Activated T-cell treated with anti-CD3 and anti-CD28 coated beads, Interleukin-2, amount 50 U/mL, for 4 hours (primary cell): ENCODE data around the gene TSPYL4. TPM values are rescaled to one million over a fixed set of nuclear protein-coding genes. Genes with fewer than 3 reads are reported as not detected.
"Not testable (repeated sequence)": the region's sequence is repeated elsewhere in the genome, so short reads cannot be mapped to it uniquely, and the experiment has no call there.

ENCODE experiments used
- ATAC-seq, 2 donors: fragments of 200-7000 bp; cut with Tn5 transposase; one replicate each; pipeline ENCODE4 v1.10.0; 2021
- DNase-seq: peaks from one replicate; pipeline ENCODE4 v3.0.0-alpha.2; 2020
- H3K27me3 Mint-ChIP-seq: one replicate; pipeline ENCODE4 v1.8.0; 2021; ENCODE audit warnings: low read depth, mixed read lengths
- H3K36me3 Mint-ChIP-seq: one replicate; pipeline ENCODE4 v1.8.0; 2022; ENCODE audit warnings: mixed read lengths; ENCODE audit not compliant: insufficient read depth
- H3K4me1 Mint-ChIP-seq: one replicate; pipeline ENCODE4 v1.8.0; 2021; ENCODE audit warnings: low read depth, mixed read lengths
- H3K4me3 Mint-ChIP-seq: one replicate; pipeline ENCODE4 v1.8.0; 2021; ENCODE audit warnings: mild to moderate bottlenecking, moderate library complexity, mixed read lengths
- H3K9me3 Mint-ChIP-seq: one replicate; pipeline ENCODE4 v1.8.0; 2021; ENCODE audit warnings: mixed read lengths
- total RNA-seq, 3 donors: library from RNA; stranded (reverse); gene quantifications; one replicate each; pipeline ENCODE4 v1.2.1, GENCODE V29; 2021

The TSPYL4 gene
- 10 to 100 TPM; 17.3 to 19.2 (median 18.5) TPM for total RNA-seq

DNA sequence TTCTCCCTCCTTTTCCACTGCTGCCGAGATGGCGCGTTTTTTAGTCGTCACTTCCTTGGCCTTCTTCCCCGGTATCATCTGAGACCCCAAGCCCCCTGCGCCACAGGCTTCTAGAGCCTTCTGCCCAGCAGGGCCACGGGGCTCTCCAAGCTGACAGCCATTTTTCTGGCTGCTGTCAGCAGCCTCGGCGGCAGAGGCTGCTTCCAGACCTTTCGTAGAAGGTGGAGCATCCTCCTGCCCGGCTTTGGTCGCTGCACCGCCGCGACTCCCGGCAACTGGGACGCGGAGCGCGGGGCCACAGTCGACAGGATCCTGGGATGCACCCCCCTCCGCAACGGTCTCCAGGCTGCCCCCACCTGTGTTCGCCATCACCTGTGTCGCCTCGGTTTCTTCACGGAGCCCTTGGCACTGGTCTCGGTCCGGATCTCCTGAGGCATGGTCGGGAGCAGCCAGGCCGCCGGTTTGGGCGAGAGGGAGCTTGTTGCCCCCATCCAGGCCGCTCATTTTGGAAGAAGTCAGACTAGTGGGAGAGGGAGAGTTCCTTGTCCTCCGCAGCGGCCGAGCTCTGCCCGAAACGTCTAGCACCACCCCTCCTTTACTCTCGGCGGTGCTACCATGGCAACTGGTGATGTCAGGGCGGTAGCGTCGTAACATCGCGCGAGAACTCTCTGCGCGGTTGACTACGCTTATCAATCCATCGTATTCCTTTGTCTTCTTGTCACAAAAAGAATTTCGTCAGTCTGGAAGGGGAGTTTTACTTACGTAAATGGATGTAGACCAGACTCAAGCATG lies at the start of gene TSPYL4:
TSS of gene TSPYL4 (minus strand) at position 571 of the 792 bp plus-strand sequence. CDS start at position 504, 67 bp downstream.
- ATAC-seq (peak; percentile 99), DNase-seq (peak; percentile 89)
- H3K9me3 Mint-ChIP-seq, result no peaks in the 10 kb centered on the region
- H3K36me3 Mint-ChIP-seq, result peaks cover 6% of the 10 kb centered on the region
- H3K4me3 Mint-ChIP-seq, result no peak within 1 kb of the TSS
- no peaks in the 10 kb centered on the region for H3K27me3 Mint-ChIP-seq
- peaks cover 19% of the 10 kb centered on the region for H3K4me1 Mint-ChIP-seq

DNA sequence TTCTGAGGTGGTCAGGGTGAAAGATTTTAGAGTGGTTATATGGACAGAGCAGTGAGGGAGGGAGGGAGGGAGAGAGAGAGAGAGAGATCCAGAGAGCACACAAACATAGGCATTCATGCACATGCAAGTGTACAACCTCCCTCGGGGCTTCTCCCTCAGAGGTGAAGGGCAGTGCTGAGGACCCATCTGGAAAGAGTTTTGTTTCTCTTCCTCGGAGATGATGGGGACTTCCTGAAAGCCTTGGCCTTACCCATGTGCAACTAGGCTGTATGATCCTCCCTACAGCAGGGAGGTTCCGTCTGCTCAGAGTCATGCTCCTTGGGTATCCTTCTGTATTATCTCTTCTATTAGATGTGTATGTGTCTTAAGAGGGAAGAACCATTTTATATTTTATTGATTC lies 47.2 kb upstream of the TSPYL4 start:
- H3K9me3 Mint-ChIP-seq, result peaks cover 5% of the 10 kb centered on the region
- DNase-seq, result no peak
- no peak for ATAC-seq
- no peaks in the 10 kb centered on the region for H3K4me1 Mint-ChIP-seq
- no peaks in the 10 kb centered on the region for H3K27me3 Mint-ChIP-seq
- H3K36me3 Mint-ChIP-seq, result peaks cover 5% of the 10 kb centered on the region
- H3K4me3 Mint-ChIP-seq, result no peak overlapping the region

DNA sequence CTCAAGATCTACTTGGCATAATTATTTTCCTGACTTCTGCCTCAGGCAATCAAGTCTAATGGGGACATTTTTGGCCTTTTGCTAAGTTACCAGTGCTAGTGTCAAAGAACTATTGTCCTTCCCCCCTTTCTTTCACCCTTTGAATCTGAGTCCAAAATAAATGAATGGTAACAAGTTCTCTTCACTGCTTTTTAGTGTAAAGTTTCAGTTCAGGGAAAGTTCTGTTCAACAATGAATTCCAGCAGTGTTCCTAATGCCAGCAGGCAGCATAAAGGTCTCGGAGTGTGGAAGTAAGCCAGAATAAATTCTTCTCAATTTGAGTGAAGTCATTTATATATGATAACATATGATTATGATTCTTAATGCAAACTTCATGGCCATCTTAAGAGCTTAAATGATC lies 46.7 kb upstream of the TSPYL4 start:
- ATAC-seq (no peak), DNase-seq (no peak)
- H3K4me3 Mint-ChIP-seq, result no peak overlapping the region
- no peaks in the 10 kb centered on the region for H3K4me1 Mint-ChIP-seq
- H3K9me3 Mint-ChIP-seq, result peaks cover 5% of the 10 kb centered on the region
- H3K36me3 Mint-ChIP-seq, result peaks cover 5% of the 10 kb centered on the region
- H3K27me3 Mint-ChIP-seq, result no peaks in the 10 kb centered on the region

DNA sequence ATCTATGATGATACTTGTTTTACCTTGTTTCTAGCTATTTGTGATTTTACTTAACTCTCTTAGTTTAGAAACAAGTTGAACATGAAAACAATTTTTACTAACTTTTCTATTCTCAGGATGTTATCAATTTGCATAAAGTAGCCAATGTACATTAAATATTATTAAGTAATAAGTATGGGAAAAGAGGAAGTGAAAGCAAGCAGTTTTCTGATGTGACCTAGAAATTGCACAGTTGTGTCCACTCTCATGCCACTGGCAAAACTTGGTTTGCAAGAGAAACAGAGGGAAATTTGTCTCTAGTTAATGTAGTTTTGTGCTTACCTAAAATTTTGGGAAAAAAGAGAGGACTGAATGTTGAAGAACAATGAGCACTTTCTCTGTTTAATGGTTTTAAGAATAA lies 45.1 kb upstream of the TSPYL4 start:
- H3K4me1 Mint-ChIP-seq, result no peaks in the 10 kb centered on the region
- H3K36me3 Mint-ChIP-seq, result peaks cover 5% of the 10 kb centered on the region
- ATAC-seq (no peak), DNase-seq (no peak)
- H3K9me3 Mint-ChIP-seq, result peaks cover 5% of the 10 kb centered on the region
- no peak overlapping the region for H3K4me3 Mint-ChIP-seq
- H3K27me3 Mint-ChIP-seq, result no peaks in the 10 kb centered on the region

DNA sequence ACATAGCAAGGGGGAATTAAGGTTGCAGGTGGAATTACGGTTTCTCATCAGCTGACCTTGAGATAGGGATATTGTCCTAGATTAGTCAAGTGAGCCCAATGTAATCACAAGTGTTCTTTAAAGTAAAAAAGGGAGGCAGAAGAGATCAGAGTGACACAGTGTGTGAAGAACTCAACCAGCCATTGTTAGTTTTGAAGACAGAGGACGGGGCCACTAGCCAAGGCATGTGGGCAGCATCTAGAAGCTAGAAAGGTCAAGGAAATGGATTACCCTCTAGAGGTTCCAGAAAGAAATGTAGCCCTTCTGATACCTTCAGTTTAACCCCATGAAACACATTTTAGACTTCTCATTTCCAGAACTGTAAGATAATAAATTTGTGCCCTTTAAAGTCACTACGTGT lies 44.4 kb upstream of the TSPYL4 start:
- no peaks in the 10 kb centered on the region for H3K4me1 Mint-ChIP-seq
- H3K9me3 Mint-ChIP-seq, result peaks cover 5% of the 10 kb centered on the region
- no peak overlapping the region for H3K4me3 Mint-ChIP-seq
- no peaks in the 10 kb centered on the region for H3K27me3 Mint-ChIP-seq
- DNase-seq (no peak), ATAC-seq (no peak)
- H3K36me3 Mint-ChIP-seq, result peaks cover 5% of the 10 kb centered on the region

DNA sequence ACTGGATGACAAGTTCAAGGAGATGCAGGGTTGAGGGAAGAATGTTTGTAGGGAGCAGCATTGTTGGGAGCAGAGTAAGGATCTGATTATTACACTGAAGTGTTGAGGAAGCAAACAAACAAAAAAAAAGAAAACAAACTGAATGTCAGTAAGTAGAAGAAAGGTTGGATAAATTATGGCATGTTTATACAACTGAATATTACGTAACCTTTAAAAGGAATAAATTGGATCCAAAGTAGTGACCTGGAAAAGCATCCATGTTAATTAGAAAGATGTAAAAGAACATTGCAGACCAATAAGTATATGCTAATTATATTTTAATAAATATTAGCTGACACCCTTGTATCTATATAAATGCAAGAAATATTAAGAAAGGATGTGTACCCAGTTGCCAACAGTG lies 38.7 kb upstream of the TSPYL4 start:
- Mint-ChIP-seq H3K4me1 (no peaks in the 10 kb centered on the region), H3K4me3 (no peak overlapping the region), H3K36me3 (no peaks in the 10 kb centered on the region), H3K27me3 (no peaks in the 10 kb centered on the region), H3K9me3 (no peaks in the 10 kb centered on the region)
- ATAC-seq (no peak), DNase-seq (no peak)

DNA sequence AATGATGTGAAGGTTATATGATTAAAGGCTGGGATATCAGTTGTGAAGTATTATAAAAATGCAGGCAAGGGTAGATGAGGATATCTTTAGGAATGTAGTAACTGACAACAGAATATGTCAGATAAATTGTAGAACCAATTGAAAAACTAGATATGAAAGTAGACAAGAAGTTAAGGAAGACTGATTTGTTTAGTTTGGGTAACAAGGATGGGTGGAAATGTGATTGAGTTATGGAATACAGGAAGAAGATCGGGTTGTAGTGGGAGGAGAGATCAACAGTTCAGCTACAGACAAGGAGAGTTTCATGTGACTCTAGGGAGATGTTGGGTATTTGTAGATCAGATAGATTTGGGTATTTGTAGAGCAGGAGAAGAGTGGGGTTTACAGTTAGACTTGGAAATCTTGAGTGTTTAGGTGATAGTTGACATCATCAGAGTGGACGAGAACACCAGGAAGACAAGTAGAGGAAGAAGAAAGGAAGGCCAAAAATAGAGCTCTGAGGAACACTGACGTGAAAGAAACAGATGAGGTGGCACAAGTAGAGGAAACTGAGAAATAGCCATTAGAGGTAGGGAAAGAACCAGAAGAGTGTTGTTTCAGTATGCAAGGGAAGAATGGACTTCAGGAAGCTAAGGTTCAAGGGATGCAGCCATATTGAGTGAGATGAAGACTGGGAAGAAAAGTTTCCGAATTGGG lies 38.0 kb upstream of the TSPYL4 start:
- ATAC-seq (no peak), DNase-seq (no peak)
- Mint-ChIP-seq H3K4me1 (no peaks in the 10 kb centered on the region), H3K9me3 (no peaks in the 10 kb centered on the region), H3K27me3 (no peaks in the 10 kb centered on the region), H3K36me3 (no peaks in the 10 kb centered on the region), H3K4me3 (no peak overlapping the region)

DNA sequence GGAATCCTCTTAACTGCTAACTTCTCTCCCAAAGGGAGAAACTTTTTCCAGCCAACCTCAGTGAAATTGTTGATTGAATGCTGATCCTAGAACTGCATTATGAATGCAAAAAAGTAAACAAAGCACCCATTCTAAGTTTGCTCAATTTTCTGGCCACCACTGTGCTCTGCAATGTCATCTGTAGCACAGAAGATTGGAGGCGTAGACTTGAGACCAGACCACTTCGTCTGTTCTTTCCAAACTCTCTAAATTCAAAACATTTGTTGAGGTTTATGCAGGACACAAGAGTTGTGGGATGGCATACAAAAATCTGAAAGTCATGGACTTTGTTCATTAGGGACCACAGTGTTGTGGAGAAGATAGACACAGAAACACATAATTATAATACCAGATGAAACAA lies 36.9 kb upstream of the TSPYL4 start:
- no peaks in the 10 kb centered on the region for H3K27me3 Mint-ChIP-seq
- no peak overlapping the region for H3K4me3 Mint-ChIP-seq
- H3K4me1 Mint-ChIP-seq, result no peaks in the 10 kb centered on the region
- H3K36me3 Mint-ChIP-seq, result no peaks in the 10 kb centered on the region
- no peak for ATAC-seq
- no peak for DNase-seq
- H3K9me3 Mint-ChIP-seq, result no peaks in the 10 kb centered on the region

DNA sequence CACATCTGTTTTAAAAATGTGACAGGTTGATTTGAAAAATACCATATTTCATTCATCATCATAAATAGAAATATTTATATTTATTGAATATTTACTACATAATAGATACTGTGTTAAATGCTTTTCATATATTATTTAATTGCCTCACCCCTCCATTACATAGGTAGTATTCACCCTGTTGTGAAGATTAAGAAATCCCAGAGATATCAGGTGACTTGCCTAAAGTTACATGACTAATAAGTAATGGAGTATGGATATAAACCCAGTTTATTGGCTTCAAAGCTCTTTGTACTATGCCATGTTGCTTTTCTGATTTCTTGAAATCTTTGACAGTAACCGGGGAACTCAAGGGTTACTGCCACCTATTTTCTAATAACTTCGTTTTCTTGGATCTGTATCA lies 36.0 kb upstream of the TSPYL4 start:
- no peaks in the 10 kb centered on the region for H3K4me1 Mint-ChIP-seq
- DNase-seq, result no peak
- H3K9me3 Mint-ChIP-seq, result no peaks in the 10 kb centered on the region

DNA sequence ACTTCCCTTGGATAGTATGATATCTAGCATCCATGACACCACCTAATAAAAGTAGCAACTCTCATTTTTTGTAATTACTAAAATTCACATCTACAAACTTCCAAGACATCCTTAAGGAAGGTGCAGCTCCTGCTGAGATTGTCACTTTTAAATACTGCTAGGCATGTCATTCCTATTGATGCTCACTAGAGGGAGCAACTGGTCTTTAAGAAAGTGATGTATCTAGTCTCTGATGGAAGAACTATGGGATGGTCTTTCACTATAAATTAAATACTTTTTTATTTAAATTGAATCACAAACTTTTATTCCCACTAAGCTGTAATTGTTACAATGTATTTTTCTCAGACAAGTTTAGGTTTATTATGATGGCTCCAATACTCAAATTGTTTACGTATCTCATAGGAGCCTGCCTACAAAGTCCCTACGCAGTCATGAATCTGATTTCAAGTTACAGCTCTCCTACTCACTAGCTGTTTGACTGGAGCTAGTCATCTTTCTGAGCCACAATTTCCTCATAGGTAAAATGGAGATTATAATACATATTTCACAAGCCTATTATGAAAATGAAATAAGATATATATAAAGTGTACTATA lies 33.9 kb upstream of the TSPYL4 start:
- Mint-ChIP-seq H3K36me3 (no peaks in the 10 kb centered on the region), H3K4me3 (no peak overlapping the region), H3K4me1 (no peaks in the 10 kb centered on the region), H3K9me3 (no peaks in the 10 kb centered on the region), H3K27me3 (no peaks in the 10 kb centered on the region)
- DNase-seq (no peak), ATAC-seq (peak in 1 of 2 donors; percentile 62)

More for the DNA sequence above, 36.0 kb upstream of the TSPYL4 start:
- Mint-ChIP-seq H3K36me3 (no peaks in the 10 kb centered on the region), H3K4me3 (no peak overlapping the region), H3K27me3 (no peaks in the 10 kb centered on the region)
- no peak for ATAC-seq

DNA sequence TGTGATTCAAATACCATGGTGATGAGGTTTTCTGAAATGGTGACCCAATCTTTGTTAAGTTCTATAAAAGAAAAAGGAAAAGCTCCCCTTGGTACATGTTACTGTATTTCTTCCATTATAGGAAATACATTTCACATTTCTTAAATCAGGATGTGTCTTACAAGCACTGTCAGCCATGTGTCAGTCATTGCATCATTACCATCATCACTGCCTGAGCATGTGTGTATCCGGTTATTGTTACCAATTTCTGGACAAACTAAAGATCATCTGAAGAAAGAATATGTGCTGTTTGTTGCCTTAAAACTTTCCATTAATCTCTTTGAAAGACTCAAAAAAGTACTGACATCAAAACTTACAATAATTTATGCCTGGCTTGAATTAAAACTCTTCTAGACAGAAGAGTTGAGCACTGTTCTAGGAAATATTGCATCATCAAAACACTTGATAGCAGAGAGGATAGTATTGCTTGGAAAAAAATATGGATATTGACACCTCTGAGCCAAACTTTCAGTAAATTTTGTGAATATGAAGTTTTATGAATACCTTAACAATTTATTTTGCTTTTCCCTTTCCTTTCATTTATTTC lies 33.0 kb upstream of the TSPYL4 start:
- no peaks in the 10 kb centered on the region for H3K36me3 Mint-ChIP-seq
- no peaks in the 10 kb centered on the region for H3K27me3 Mint-ChIP-seq
- H3K9me3 Mint-ChIP-seq, result no peaks in the 10 kb centered on the region
- no peak for DNase-seq
- H3K4me1 Mint-ChIP-seq, result no peaks in the 10 kb centered on the region
- no peak for ATAC-seq
- H3K4me3 Mint-ChIP-seq, result no peak overlapping the region

DNA sequence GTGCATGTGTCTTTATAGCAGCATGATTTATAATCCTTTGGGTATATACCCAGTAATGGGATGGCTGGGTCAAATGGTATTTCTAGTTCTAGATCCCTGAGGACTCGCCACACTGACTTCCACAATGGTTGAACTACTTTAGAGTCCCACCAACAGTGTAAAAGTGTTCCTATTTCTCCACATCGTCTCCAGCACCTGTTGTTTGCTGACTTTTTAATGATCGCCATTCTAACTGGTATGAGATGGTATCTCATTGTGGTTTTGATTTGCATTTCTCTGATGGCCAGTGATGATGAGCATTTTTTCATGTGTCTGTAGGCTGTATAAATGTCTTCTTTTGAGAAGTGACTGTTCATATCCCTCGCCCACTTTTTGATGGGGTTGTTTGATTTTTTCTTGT lies 31.1 kb upstream of the TSPYL4 start:
- not testable (repeated sequence) for H3K36me3 Mint-ChIP-seq, H3K4me3 Mint-ChIP-seq, H3K9me3 Mint-ChIP-seq, ATAC-seq, DNase-seq, H3K27me3 Mint-ChIP-seq
- peaks cover 15% of the 10 kb centered on the region for H3K4me1 Mint-ChIP-seq

DNA sequence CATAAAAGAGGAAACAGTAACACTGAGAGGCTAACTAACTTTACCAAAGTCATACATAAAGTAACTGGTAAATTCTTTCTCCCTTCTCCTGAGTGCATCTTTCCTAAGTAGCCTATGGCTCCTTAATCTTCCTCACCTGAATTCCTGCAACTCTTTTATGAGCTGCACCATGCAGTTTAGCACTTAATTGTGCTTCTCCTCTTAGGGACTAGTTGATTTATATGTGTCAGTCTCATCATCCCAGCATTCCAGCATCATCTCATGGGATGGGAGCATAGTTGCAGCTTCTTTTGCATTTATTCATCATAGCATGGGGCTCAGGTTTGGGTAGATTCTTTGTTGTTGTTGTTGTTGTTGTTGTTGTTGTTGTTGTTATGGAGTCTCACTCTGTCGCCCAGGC lies 29.3 kb upstream of the TSPYL4 start:
- no peak overlapping the region for H3K4me3 Mint-ChIP-seq
- no peaks in the 10 kb centered on the region for H3K9me3 Mint-ChIP-seq
- no peak for ATAC-seq
- peaks cover 24% of the 10 kb centered on the region for H3K4me1 Mint-ChIP-seq
- peaks cover 4% of the 10 kb centered on the region for H3K36me3 Mint-ChIP-seq
- H3K27me3 Mint-ChIP-seq, result no peaks in the 10 kb centered on the region
- DNase-seq, result no peak

DNA sequence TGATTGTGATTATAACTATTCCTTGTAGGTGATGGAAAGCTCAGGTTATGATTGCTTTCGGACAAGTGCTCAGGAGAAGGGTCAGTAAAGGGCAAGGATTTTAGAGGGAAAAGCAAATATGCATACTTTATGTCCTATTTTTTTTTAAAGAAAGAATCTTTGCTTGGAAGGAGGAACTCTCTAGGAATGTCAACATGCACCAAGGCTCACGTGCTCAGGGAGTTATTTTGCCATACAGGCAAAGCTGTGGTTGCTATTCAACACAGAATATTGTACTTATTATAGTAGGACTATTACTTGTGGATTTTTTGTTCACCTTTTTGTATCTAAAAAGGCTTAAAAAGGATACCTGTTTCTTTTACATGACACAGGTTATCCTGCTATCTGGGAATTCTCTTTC lies 28.8 kb upstream of the TSPYL4 start:
- Mint-ChIP-seq H3K4me1 (peaks cover 28% of the 10 kb centered on the region), H3K27me3 (no peaks in the 10 kb centered on the region), H3K9me3 (no peaks in the 10 kb centered on the region), H3K36me3 (peaks cover 9% of the 10 kb centered on the region), H3K4me3 (no peak overlapping the region)
- DNase-seq (no peak), ATAC-seq (no peak)
